ENCODE measurements around the gene TMEM51.

Gene TMEM51

DNA sequence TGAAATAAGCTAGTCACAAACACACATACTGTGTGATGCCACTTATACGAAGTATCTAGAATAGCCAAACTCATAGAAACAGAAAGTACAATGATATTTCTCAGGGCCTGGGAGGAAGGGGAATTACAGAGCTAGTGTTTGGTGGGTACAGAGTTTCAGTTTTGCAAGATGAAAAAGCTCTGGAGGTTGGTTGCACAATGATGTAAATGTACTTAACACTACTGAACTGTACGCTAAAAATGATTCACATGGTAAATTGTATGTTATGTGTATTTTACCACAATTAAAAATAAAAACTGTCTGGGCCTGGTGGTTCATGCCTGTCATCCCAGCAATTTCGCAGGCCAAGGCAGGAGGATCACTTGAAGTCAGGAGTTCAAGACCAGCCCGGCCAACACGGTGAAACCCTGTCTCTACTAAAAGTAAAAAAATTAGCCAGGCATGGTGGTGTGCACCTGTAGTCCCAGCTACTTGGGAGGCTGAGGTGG lies 78.2 kb downstream of the TMEM51 start:
- no peak for DNase-seq (ENCODE audit: low spot score)
- TF ChIP-seq, protein P1, sequence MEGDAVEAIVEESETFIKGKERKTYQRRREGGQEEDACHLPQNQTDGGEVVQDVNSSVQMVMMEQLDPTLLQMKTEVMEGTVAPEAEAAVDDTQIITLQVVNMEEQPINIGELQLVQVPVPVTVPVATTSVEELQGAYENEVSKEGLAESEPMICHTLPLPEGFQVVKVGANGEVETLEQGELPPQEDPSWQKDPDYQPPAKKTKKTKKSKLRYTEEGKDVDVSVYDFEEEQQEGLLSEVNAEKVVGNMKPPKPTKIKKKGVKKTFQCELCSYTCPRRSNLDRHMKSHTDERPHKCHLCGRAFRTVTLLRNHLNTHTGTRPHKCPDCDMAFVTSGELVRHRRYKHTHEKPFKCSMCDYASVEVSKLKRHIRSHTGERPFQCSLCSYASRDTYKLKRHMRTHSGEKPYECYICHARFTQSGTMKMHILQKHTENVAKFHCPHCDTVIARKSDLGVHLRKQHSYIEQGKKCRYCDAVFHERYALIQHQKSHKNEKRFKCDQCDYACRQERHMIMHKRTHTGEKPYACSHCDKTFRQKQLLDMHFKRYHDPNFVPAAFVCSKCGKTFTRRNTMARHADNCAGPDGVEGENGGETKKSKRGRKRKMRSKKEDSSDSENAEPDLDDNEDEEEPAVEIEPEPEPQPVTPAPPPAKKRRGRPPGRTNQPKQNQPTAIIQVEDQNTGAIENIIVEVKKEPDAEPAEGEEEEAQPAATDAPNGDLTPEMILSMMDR (conservative IDR thresholded peaks at IDR 0.05; ENCODE audit: low read depth) = no peak
- no peak overlapping the region for H3K27ac ChIP-seq
- ChIA-PET CTCF (no interaction called here), POLR2A (ENCODE audit: low non-redundant PET) (no interaction called here)

DNA sequence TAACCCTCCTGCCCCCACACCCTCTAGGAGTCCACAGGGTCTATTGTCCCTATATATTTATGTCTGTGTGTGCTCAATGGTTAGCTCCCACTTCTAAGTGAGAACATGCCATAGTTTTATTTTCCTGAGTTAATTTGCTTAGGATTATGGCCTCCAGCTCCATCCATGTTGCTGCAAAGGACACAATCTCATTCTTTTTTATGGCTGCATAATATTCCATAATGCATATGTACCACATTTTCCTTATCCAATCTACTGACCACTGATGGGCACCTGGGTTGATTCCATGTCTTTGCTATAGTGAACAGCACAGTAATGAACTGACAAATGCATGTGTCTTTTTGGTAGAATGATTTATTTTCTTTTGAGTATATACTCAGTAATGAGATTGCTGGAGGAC lies 80.1 kb downstream of the TMEM51 start:
- TF ChIP-seq, protein P1 (conservative IDR thresholded peaks at IDR 0.05; ENCODE audit: low read depth) = no peak
- POLR2A ChIA-PET (ENCODE audit: low non-redundant PET) = no interaction called here
- H3K27ac ChIP-seq = no peak overlapping the region
- CTCF ChIA-PET = no interaction called here
- no peak for DNase-seq (ENCODE audit: low spot score)

DNA sequence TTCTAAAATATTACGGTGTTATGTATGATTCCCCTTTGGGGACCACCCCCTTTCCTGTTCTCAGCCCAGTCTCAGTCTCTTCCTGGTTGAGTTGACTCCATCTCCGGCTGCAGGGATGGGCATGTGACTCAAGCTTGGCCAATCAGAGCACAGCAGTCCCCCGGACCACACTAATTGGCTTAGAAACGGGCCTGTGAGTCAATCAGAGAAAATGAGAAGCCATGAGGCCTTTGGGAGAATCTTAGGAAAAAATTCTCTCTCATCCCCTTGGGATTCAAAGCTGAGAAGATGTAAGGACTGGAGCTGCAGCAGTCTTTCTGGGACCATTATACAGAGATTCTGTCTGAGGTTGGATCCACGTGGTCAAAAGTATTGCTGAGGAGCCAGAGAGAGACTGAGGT lies 82.8 kb downstream of the TMEM51 start:
- H3K27ac ChIP-seq = no peak overlapping the region
- DNase-seq (ENCODE audit: low spot score) = peak; percentile 12
- POLR2A ChIA-PET (ENCODE audit: low non-redundant PET) = no interaction called here
- CTCF ChIA-PET = interaction anchor here (0.6 kb wide), 1 partner anchor 19 kb away, joined by 3 read pairs; no protein-coding TSS in a partner anchor
- TF ChIP-seq, protein P1 (conservative IDR thresholded peaks at IDR 0.05; ENCODE audit: low read depth) = no peak

DNA sequence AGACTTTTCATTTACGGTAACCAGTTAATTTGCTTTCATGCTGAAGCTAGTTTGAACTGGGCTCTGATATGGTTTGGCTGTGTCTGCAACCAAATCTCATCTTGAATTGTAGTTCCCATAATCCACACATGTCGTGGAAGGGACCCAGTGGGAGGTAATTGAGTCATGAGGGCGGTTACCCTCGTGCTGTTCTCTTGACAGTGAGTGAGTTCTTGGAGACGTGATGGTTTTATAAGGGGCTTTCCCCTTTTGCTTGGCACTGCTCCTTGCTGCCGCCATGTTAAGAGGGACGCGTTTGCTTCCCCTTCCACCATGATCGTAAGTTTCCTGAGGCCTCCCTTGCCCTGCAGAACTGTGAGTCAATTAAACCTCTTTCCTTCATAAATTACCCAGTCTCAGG lies 83.2 kb downstream of the TMEM51 start:
- CTCF ChIA-PET = interaction anchor here (0.6 kb wide), 1 partner anchor 19 kb away, joined by 3 read pairs; no protein-coding TSS in a partner anchor
- POLR2A ChIA-PET (ENCODE audit: low non-redundant PET) = no interaction called here
- TF ChIP-seq, protein P1 (conservative IDR thresholded peaks at IDR 0.05; ENCODE audit: low read depth) = no peak

DNA sequence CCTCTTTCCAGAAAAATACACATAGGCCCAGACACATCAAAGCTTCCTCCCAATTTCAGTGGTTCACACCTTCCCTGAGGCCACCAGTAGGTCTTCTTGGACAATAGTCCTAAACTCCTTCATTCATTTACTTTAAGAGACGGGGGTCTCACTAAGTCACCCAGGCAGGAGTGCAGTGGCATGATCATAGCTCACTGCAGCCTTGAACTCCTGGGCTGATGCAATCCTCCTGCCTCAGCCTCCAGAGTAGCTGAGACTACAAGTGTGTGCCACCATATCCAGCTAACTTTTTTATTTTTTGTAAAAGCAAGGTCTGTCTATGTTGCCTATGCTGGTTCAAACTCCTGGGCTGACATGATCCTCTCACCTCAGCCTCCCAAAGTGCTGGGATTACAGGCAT lies 85.2 kb downstream of the TMEM51 start:
- no peak for DNase-seq (ENCODE audit: low spot score)
- ChIA-PET CTCF (no interaction called here), POLR2A (ENCODE audit: low non-redundant PET) (no interaction called here)
- H3K27ac ChIP-seq = no peak overlapping the region
- TF ChIP-seq, protein P1 (conservative IDR thresholded peaks at IDR 0.05; ENCODE audit: low read depth) = no peak

More for the DNA sequence above, 83.2 kb downstream of the TMEM51 start:
- DNase-seq (ENCODE audit: low spot score) = no peak
- no peak overlapping the region for H3K27ac ChIP-seq

DNA sequence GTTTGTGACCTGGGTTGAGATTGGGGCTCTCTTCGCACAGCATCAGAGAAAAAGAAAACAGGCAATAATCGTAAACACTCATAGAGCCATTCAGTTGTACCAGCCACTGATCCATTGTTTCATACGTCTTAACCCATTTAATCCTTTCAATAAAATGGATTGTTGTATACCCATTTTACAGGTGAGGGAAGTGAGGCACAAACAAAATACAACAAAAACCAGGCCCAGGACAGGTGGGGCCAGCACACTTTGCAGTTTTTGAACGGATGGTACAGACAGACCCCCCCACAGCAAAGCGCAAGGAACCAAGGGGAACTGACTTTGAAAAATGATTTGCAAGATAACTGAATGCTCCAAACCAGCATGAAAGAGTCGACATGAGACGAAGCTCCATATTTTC lies 89.2 kb downstream of the TMEM51 start:
- no peak for DNase-seq (ENCODE audit: low spot score)
- no peak overlapping the region for H3K27ac ChIP-seq
- ChIA-PET POLR2A (ENCODE audit: low non-redundant PET) (no interaction called here), CTCF (no interaction called here)
- TF ChIP-seq, protein P1 (conservative IDR thresholded peaks at IDR 0.05; ENCODE audit: low read depth) = no peak

Measured in RWPE1 (cell line).